Measurements from ENCODE around the gene ZCCHC17.

Gene ZCCHC17

GRCh38 chr1:31397360-31398095 lies 100.7 kb downstream of the ZCCHC17 start:
- DNase-seq: no peak

- no peak for DNase-seq
Measured at GRCh38 chr1:31398246-31398645, 101.4 kb downstream of the ZCCHC17 start.

GRCh38 chr1:31399976-31400375 lies 103.1 kb downstream of the ZCCHC17 start:
- no peak for DNase-seq

- no peak for DNase-seq
Measured at GRCh38 chr1:31400393-31400792, 103.6 kb downstream of the ZCCHC17 start.

- no peak for DNase-seq
Measured at GRCh38 chr1:31401241-31401640, 104.4 kb downstream of the ZCCHC17 start.

GRCh38 chr1:31405578-31406245 lies 108.9 kb downstream of the ZCCHC17 start:
- no peak for DNase-seq

GRCh38 chr1:31407029-31407626 lies 110.3 kb downstream of the ZCCHC17 start:
- DNase-seq: no peak

- DNase-seq: no peak
Measured at GRCh38 chr1:31408788-31409318, 112.0 kb downstream of the ZCCHC17 start.

GRCh38 chr1:31409946-31410858 lies 113.4 kb downstream of the ZCCHC17 start:
- no peak for DNase-seq

GRCh38 chr1:31410871-31411270 lies 114.0 kb downstream of the ZCCHC17 start:
- no peak for DNase-seq

- no peak for DNase-seq
Measured at GRCh38 chr1:31412205-31412604, 115.4 kb downstream of the ZCCHC17 start.

GRCh38 chr1:31412732-31413404 lies 116.0 kb downstream of the ZCCHC17 start, which contains the start of gene SERINC2:
Gene SERINC2, plus strand, starts transcription at chr1:31413213. Its CDS starts 53 bp downstream, at chr1:31413266.
- no peak for DNase-seq

GRCh38 chr1:31413405-31414001 lies 116.7 kb downstream of the ZCCHC17 start:
- DNase-seq: peak in 1 of 2 donors; percentile 51
